ENCODE results near the gene ZCCHC2. TPM values are rescaled to one million over a fixed set of nuclear protein-coding genes. Genes with fewer than 3 reads are reported as not detected.

ZCCHC2 gene
- total and polyA plus RNA-seq, 2 donors (not counting 3 experiments of a cell fraction or from before 2014, with no cell fraction given): 16.2 to 27.2 TPM

DNA sequence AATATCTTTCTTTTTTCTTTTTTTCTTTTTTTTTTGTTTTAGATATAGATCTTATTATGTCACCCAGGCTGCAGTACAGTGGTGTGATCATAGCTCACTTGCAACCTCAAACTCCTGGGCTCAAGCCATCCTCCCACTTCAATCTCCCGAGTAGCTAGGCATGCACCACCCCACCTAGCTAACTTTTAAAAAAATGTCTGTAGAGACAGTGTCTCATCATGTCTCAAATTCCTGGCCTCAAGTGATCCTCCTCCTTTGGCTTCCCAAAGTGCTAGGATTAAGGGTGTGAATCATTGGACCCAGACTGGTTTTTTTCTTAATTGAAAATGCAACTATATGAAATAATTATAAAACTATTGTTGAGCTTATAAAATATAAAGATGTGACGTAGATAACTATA, 9.8 kb upstream of the ZCCHC2 start:
- no peaks in the 10 kb centered on the region for H3K79me2 ChIP-seq (ENCODE audit: control insufficient read depth, insufficient read depth, low read length)
- H3K9ac ChIP-seq (replicated peaks; ENCODE audit: extremely low read depth, insufficient read depth, low read length): no peak overlapping the region
- no peaks in the 10 kb centered on the region for H3K9me3 ChIP-seq (replicated peaks; ENCODE audit: control insufficient read depth, insufficient read depth, low read length)
- H3K36me3 ChIP-seq (ENCODE audit: control insufficient read depth in 2 of 2, extremely low read depth in 1 of 2, insufficient read depth in 2 of 2, low read length in 2 of 2): no peaks in the 10 kb centered on the region
- H3K9me1 ChIP-seq (replicated peaks; ENCODE audit: control insufficient read depth, extremely low read depth, insufficient read depth, low read length): no peaks in the 10 kb centered on the region
- H4K20me1 ChIP-seq (replicated peaks; ENCODE audit: control insufficient read depth, extremely low read depth, insufficient read depth, low read length): no peaks in the 10 kb centered on the region
- no peak overlapping the region for H2AFZ ChIP-seq (ENCODE audit: low read depth, low read length)
- H3K4me1 ChIP-seq (ENCODE audit: control insufficient read depth, extremely low read depth, insufficient read depth, low read length): no peaks in the 10 kb centered on the region
- ChIA-PET CTCF (interaction anchor here (1.7 kb wide), 1 partner anchor 9 kb away, joined by 6 read pairs; the partner anchor contains the start of gene ZCCHC2), POLR2A (no interaction called here)
- FAIRE-seq (no peak), DNase-seq (ENCODE audit: low read depth, low spot score) (no peak)
- H3K27ac ChIP-seq (ENCODE audit: insufficient read depth, low read depth, low read length): no peak overlapping the region
- dilution Hi-C loops (cut with MboI; ENCODE audit: extremely low pct_ligation_motif_present, low sequenced_read_pairs) (no loop called here), intact Hi-C loops (cut with micrococcal nuclease) (no loop called here)
- H3K4me2 ChIP-seq (ENCODE audit: insufficient read depth, low read length): no peak overlapping the region
- no TSS peak for BruUV-seq (replicated peaks)
- H3K27me3 ChIP-seq (ENCODE audit: control insufficient read depth in 2 of 2, insufficient read depth in 2 of 2, low read length in 2 of 2): no peaks in the 10 kb centered on the region
- TF ChIP-seq MYC (IDR thresholded peaks at IDR 0.05; ENCODE audit: low read depth, low read length): no peak
- TF ChIP-seq POLR2AphosphoS5 (IDR thresholded peaks at IDR 0.05; ENCODE audit: insufficient read depth, low read depth, low read length): no peak
- TF ChIP-seq GATA2 (IDR thresholded peaks at IDR 0.05; ENCODE audit: insufficient read depth, insufficient read length, low read depth, low read length): no peak
- no peak for TF ChIP-seq POLR2A (IDR thresholded peaks at IDR 0.05; ENCODE audit: low read depth, low read length)
- TF ChIP-seq, protein P1, sequence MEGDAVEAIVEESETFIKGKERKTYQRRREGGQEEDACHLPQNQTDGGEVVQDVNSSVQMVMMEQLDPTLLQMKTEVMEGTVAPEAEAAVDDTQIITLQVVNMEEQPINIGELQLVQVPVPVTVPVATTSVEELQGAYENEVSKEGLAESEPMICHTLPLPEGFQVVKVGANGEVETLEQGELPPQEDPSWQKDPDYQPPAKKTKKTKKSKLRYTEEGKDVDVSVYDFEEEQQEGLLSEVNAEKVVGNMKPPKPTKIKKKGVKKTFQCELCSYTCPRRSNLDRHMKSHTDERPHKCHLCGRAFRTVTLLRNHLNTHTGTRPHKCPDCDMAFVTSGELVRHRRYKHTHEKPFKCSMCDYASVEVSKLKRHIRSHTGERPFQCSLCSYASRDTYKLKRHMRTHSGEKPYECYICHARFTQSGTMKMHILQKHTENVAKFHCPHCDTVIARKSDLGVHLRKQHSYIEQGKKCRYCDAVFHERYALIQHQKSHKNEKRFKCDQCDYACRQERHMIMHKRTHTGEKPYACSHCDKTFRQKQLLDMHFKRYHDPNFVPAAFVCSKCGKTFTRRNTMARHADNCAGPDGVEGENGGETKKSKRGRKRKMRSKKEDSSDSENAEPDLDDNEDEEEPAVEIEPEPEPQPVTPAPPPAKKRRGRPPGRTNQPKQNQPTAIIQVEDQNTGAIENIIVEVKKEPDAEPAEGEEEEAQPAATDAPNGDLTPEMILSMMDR (IDR thresholded peaks at IDR 0.05; ENCODE audit: extremely low read depth in 1 of 2, insufficient read depth in 1 of 2, low read depth in 1 of 2, low read length in 2 of 2): no peak
- TF ChIP-seq, protein P2, sequence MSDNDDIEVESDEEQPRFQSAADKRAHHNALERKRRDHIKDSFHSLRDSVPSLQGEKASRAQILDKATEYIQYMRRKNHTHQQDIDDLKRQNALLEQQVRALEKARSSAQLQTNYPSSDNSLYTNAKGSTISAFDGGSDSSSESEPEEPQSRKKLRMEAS (IDR thresholded peaks at IDR 0.05; ENCODE audit: insufficient read depth, insufficient read length): no peak
- TF ChIP-seq FOS (IDR thresholded peaks at IDR 0.05; ENCODE audit: borderline replicate concordance, insufficient read depth, low read length): no peak
- TF ChIP-seq EZH2 (IDR thresholded peaks at IDR 0.05; ENCODE audit: borderline replicate concordance, low read depth, low read length, severe bottlenecking): no peak
- TF ChIP-seq JUN (IDR thresholded peaks at IDR 0.05; ENCODE audit: borderline replicate concordance, insufficient read depth, insufficient read length, low read depth): no peak
- H3K4me3 ChIP-seq (replicated peaks in 1 of 3; ENCODE audit: insufficient read depth in 1 of 3, low read depth in 1 of 3, low read length in 3 of 3): no peak overlapping the region

Data from endothelial cell of umbilical vein (primary cell).